Measurements from ENCODE around the gene IL18RAP.

DNA sequence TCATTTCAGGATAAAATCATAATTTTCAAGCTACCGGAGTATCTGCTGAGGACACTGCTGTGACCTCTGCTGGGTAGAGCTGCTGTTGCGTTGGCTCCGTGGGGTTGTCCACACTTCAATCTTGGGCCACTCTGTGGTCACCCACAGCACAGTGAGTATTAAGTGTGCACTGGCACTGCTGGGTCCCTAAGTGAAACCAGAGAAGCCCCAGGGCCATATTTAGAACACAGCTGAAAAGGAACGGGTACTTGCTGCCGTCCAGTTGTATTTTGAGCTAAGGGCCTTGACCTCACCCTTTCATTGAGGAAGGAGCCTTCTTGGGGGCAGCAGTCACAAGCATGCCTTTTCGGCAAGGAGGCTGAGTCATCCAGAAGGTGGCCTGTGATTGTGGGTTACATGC, 60.1 kb downstream of the IL18RAP start:
- TF ChIP-seq, protein P1, sequence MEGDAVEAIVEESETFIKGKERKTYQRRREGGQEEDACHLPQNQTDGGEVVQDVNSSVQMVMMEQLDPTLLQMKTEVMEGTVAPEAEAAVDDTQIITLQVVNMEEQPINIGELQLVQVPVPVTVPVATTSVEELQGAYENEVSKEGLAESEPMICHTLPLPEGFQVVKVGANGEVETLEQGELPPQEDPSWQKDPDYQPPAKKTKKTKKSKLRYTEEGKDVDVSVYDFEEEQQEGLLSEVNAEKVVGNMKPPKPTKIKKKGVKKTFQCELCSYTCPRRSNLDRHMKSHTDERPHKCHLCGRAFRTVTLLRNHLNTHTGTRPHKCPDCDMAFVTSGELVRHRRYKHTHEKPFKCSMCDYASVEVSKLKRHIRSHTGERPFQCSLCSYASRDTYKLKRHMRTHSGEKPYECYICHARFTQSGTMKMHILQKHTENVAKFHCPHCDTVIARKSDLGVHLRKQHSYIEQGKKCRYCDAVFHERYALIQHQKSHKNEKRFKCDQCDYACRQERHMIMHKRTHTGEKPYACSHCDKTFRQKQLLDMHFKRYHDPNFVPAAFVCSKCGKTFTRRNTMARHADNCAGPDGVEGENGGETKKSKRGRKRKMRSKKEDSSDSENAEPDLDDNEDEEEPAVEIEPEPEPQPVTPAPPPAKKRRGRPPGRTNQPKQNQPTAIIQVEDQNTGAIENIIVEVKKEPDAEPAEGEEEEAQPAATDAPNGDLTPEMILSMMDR (IDR thresholded peaks at IDR 0.05) = no peak
- TF ChIP-seq ZFX (IDR thresholded peaks at IDR 0.05; ENCODE audit: borderline replicate concordance) = no peak
